Measurements from ENCODE around the gene CTLA4.
"Not testable (repeated sequence)": the region's sequence is repeated elsewhere in the genome, so short reads cannot be mapped to it uniquely, and the experiment has no call there.

CTLA4 gene

DNA sequence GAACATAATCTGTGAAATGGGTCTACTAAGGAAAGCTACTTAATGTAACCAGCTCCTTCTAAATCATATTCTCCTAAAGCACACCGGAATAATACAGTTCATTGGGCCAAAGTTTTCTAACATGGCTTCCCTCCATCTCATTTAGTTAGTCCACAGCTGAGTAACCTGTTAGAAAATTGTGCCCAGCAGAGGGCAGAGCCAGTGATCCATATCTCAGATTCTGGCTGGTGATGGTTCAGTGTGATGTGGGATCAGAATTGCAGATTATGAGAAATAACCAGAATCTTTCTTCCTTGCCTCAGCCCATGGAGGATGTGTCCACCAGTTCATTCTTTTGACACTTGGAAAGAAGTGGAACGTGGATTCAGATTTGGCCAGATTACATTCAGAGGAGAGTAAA lies 9.4 kb upstream of the CTLA4 start:
- no peak for DNase-seq (ENCODE audit: low read depth)

DNA sequence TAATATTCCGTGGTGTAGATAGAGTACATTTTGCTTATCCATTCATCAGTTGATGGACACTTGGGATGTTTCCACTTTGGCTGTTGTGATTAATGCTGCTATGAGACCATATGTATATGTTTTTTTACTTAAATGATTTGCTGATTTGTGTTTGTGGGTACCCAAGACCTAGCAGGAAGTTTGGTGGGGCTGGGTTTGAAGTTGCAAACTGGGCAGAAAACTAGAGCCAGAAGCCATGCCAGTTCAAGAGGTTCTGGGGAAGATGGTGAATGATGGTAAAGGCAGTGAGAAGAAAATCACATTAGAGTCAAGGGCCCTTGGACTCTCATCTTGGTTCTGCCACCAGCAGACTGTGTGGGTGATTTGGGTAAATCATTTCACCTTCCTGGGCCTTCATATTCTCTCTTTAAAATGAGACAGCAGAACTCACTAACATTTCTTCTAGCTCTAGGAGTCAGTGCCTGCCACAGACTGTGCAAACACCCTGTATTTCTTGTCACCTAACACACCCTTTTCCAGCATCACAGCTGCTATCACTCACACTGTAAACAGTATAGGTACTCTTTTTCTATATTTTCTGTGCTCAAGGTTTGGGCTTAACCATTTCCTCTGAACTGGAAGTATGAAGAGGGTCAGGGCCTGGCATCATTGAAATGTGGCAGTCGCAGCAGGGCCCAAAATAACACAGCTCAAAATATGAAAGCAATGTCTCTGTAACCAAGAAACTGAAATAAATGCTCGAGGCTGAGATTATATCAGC lies 8.4 kb upstream of the CTLA4 start:
- DNase-seq (ENCODE audit: low read depth), result no peak

DNA sequence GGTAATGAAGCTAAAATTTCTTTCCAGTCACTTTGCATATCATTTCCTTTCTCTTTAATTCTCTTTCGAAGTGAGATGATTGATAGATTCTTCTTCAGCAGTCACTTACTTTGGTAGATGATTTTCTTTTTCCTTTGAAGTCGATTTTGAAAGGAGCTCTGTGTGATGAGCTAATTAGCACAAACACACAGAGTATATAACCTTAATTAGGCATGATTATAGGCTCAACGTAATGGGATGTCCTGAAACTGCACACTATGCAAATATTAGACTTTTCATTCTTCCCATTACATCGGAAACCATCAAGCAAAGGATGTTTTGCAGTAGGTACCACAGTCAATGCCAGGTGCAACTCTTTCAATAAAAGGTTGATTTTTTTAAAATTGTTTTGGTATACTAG lies 6.4 kb upstream of the CTLA4 start:
- no peak for DNase-seq (ENCODE audit: low read depth)

DNA sequence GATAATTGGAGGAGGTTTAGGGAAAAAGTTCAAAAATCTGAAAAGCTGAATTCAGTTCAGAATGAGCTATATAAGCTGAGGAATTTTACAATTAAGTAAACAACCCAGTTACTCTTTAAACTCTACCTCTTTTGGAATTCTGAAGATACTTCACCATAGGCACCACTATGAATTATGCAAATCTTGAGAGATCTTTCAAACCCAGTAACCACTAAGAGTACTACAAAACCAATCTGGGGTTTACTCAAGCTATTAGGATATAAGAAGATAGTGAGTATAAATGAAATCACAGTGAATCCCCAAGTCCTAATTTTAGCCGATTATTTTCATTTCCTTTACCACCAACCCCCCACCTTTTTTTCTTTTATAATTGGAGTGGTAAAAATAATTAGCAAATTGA lies 6.0 kb upstream of the CTLA4 start:
- DNase-seq (ENCODE audit: low read depth), result no peak

DNA sequence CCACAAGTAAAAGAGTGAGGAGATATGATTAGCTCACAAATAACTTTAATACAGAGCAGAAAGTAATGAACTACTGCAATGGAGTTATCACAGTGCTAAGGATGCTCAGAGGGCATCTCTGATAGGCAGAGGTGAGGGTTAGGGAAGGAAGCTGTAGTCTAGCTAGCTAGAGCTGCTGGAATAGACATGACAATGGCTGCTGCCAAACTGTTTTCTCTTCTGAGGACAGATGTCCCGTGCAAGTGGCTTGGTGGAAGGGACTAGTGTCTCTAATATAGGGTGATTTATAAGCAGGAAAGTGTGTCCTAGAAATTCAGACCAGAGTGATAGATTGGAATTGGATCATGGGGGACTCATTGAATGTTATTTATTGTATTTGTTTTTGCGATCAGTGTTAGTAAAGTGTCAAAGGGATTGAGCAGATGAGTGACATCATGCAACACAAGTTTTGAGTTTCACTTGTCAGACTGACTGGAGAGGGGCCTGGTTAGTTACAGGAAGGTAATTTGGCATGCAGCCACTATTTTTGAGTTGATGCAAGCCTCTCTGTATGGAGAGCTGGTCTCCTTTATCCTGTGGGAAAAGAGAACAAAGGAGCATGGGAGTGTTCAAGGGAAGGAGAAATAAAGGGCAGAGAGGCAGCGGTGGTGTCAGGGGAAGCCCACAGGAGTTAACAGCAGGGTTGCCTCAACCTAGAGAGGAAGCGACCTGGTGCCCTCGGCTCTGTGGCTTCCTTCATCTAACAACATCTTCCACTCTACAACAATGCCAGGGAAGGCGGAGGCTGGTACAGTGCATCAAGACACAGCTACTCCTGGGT lies 1.9 kb downstream of the CTLA4 start:
- DNase-seq (ENCODE audit: low read depth), result no peak

DNA sequence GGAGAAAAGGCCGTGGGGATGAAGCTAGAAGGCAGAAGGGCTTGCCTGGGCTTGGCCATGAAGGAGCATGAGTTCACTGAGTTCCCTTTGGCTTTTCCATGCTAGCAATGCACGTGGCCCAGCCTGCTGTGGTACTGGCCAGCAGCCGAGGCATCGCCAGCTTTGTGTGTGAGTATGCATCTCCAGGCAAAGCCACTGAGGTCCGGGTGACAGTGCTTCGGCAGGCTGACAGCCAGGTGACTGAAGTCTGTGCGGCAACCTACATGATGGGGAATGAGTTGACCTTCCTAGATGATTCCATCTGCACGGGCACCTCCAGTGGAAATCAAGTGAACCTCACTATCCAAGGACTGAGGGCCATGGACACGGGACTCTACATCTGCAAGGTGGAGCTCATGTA lies 2.9 kb downstream of the CTLA4 start:
- DNase-seq (ENCODE audit: low read depth), result no peak

DNA sequence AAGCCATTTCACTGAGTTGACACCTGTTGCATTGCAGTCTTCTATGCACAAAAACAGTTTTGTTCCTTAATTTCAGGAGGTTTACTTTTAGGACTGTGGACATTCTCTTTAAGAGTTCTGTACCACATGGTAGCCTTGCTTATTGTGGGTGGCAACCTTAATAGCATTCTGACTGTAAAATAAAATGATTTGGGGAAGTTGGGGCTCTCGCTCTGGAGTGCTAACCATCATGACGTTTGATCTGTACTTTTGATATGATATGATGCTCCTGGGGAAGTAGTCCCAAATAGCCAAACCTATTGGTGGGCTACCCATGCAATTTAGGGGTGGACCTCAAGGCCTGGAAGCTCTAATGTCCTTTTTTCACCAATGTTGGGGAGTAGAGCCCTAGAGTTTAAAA lies 3.4 kb downstream of the CTLA4 start:
- no peak for DNase-seq (ENCODE audit: low read depth)

DNA sequence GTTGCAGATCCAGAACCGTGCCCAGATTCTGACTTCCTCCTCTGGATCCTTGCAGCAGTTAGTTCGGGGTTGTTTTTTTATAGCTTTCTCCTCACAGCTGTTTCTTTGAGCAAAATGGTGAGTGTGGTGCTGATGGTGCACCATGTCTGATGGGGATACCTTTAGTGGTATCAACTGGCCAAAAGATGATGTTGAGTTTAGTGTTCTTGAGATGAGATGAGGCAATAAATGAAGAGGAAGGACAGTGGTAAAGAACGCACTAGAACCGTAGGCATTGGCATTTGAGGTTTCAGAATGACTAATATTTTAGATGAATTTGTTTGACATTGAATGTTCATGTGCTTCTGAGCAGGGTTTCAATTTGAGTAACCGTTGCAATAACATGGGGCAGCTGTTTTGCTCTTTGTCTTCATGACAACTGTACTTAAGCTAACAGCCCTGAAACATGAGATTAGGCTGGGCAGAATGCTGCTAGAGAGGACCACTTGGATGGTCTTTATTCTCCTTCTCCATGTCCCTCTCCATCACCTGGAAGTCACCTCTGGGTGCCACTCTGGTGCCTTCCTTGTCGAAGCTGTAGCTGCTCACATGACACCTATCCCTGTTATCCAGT lies 3.9 kb downstream of the CTLA4 start:
- DNase-seq (ENCODE audit: low read depth), result no peak

DNA sequence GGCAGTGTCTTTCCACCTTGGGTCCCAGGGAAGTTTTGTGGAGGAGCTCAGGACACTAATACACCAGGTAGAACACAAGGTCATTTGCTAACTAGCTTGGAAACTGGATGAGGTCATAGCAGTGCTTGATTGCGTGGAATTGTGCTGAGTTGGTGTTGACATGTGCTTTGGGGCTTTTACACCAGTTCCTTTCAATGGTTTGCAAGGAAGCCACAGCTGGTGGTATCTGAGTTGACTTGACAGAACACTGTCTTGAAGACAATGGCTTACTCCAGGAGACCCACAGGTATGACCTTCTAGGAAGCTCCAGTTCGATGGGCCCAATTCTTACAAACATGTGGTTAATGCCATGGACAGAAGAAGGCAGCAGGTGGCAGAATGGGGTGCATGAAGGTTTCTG lies 5.9 kb downstream of the CTLA4 start:
- DNase-seq (ENCODE audit: low read depth), result no peak

DNA sequence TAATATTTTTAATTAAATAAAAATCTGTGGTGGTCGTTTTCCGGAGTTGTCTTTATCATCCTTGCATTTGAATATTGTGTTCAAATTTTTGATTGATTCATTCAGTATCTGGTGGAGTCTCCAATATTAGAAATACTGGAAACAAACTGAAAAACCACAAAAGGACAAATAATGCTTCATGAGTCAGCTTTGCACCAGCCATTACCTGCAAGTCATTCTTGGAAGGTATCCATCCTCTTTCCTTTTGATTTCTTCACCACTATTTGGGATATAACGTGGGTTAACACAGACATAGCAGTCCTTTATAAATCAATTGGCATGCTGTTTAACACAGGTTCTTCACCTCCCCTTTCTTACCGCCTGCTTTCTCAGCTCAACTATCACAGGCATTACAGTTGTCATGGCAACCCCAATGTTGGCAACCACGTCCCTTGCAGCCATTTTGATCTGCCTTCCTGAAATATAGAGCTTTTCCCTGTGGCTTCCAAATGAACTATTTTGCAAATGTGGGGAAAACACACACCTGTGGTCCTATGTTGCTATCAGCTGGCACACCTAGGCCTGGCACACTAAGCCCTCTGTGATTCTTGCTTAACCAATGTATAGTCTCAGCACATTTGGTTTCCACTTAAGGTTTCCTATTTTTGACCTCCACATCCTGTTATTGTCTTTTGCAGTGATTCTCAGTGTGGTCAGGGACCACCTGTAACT lies 6.5 kb downstream of the CTLA4 start:
- DNase-seq (ENCODE audit: low read depth), result no peak

DNA sequence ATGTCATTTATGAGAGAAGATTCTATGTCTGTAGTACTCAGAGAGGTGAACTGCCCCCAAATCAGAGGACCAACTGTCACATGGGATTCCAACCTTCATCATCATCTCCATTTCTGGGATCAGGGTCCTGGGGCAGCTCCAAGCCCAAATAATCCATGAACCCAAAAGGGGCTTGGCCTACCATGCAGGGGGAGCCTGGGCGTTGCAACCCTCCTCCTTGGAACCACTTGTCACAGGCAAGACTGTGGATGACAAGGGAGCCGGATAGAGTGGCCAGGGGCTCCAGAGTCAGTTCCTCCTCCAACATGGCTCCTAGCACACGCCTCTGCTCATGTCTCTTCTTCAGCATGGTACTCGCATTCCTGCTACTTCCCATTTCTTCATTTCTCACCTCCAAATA lies 7.9 kb downstream of the CTLA4 start:
- no peak for DNase-seq (ENCODE audit: low read depth)

DNA sequence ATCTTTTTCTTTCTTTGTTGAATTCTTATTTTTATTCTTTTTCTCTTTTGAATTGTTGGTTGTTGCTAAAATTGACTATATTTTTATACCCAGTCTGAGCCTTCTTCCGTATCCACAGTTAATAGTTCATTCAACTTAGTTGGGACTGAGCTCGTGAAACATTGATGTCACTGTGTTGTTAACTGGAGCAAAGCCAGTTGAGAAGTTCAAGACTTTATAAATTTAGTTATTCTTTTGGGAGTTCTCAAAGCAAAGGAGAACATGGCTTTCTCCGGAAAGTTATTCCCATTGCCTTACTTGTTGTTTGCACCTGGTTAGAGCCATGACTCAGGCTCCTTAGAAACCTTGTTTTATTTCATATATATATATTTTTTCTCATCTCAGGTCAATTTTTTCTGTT lies 8.8 kb downstream of the CTLA4 start:
- DNase-seq (ENCODE audit: low read depth), result no peak

DNA sequence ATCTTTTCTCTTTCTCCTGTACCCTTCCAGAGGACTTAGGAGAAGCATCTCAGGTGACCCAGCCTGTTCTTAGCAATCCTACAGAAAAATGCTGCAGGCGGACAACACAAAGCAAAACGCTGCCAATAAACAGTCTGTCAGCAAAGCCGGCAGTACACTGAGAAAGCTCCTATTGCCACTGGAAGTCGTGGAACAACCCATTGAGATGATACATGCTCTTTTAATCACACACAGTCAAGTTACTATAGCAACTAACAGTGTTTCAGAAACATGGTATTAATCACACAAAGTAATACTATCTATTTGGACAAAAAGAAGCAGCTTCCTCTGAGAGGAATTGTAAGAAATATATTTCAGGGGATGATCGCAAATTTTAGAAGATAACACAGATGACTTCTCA lies 10.5 kb downstream of the CTLA4 start:
- DNase-seq (ENCODE audit: low read depth), result no peak

DNA sequence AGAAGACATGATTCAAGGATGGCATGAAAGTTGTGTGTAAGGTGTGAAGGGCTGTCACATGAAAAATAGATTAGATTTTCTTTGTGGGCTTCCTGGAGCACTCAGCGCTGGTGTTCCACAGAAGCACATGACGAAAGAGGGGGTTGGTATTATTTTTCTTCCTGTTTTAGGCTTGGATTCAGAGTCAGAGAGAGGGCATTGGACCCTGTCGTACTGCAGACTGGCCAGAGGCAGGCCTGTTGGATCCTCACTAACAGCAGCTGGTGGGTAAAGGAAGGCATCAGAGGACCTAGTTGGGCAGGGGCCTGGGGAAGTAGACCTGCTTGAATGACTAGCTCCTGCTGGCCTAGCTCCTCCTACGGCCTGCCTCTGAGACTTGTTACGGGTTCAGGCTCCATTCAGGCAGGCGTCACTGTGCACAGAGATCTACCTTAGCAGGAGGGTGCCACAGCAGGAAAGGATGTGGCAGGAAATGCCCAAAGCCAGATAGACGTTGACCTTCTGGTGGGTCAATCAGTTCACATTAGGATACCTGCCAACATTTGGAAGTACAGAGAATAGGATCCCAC lies 13.1 kb downstream of the CTLA4 start:
- DNase-seq (ENCODE audit: low read depth), result no peak

DNA sequence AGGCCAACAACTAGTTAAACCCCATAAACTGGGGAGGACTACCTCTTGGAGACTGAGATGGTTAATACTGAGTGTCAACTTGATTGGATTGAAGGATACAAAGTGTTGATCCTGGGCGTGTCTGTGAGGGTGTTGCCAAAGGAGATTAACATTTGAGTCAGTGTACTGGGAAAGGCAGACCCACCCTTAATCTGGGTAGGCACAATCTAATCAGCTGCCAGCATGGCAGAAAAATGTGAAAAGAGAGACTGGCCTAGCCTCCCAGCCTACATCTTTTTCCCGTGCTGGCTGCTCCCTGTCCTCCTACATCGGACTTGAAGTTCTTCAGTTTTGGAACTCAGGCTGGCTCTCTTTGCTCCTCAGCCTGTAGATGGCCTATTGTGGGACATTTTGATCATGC lies 13.6 kb downstream of the CTLA4 start:
- not testable (repeated sequence) for DNase-seq (ENCODE audit: low read depth)

DNA sequence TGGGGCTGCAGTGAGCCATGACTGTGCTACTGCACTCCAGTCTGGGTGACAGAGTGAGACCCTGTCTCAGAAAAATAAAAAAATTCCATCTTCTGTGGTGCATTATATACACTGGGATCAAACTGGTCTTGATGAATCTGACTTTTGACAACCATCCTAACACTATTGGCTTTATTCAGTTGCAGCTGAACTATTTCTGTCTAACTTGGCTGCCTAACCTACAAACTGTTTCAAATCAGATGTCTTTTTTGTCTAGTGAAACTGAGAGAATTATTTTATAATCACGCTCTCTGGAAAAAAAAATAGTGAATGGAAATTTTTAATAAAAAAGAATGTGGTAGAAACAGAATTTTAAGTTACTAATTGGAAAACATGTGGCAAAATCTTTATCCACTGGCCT lies 15.0 kb downstream of the CTLA4 start:
- no peak for DNase-seq (ENCODE audit: low read depth)

DNA sequence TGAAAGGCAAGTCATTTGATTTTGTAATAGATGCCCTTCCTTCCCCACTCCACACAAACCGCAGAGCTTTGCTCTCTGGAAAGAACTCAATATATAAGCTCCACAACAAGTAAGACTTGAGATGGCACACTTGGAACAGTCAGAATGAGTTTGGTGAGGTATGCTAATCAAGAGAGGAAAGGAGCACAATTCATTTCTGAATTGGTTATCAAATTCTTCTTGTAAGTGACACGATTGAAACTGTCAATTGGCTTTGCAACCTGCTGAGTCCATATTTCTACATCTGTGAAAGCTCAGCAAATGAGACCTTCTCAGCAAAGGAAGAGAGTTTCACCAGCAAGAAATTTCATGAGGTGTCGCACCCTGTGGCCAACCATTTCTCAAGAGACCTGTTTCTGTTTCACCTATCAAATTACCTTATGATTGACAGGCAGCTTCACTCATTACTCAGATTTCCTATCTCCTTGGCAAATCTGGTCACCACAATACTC lies 19.1 kb downstream of the CTLA4 start:
- no peak for DNase-seq (ENCODE audit: low read depth)

DNA sequence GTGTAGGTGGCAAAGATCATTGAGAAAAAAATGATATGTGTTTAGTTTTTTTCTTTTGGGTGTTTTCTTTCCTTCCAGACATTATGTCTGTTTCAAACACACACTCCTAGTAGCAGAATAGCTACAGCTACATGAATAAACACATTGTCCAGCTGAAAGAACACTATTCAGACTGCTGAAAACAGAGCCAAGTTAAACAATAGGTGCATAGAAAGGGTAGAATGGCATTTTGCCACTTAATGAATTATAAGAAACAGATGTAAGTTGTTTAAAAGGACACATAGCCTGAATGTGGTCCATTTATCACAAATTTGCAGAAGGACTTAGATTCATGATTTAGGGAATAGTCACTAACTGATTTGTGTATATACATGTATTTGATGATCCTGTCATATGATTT lies 20.1 kb downstream of the CTLA4 start:
- DNase-seq (ENCODE audit: low read depth), result no peak

DNA sequence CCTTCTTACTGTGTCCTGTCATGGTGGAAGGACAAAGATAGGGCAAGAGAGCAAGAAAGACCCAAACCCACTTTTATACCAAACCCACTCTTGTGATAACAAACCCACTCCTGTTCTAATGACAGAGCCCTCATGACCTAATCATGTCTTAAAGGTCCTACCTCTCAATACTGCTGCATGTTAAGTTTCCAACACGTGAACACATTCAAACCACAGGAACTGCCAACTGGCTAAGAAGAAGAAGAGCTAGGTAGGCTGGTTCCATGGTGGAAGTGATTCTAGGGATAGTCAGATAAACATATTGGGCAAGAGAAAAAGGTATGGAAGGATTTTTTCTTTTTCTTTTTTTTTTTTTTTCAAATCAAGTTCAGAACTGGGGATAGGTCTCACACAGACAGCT lies 22.0 kb downstream of the CTLA4 start:
- DNase-seq (ENCODE audit: low read depth), result no peak

DNA sequence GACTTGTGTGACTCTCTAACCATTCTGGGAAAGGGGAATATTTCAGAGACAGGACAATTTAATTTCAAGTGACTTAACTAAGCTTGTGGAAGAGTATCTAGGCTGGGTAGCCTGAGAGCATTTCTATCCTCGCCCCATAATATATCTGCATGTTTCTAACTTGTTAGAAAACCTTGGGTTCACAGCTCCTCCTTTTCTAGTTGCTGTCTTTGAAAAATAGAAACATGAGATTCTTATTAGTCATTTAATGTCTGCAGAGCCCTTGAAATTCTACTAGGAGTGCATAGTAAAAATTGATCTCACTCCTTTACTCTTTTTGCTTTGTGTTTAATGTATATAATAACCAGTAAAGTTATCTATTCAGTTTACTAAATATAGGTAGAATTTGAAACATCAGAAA lies 22.4 kb downstream of the CTLA4 start:
- DNase-seq (ENCODE audit: low read depth), result no peak

DNA sequence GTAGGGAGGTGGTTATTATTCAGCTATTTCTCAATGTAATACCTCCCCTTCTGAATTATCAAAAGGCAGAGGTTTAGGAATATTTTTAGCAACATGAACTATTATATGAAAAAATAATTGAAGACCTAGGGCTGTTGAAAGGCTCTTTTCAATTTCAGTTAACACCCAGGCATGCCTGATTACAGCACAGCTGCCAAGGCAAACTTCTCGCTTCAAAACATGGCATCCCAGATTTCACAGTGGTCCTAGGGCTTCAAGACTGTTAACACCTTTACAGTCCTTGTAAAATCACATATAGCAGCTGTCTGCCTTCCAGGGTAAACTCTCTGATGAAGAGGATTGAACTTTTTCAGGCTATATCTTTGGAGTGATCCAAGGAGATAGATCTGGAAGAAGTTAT lies 23.2 kb downstream of the CTLA4 start:
- DNase-seq (ENCODE audit: low read depth), result no peak

DNA sequence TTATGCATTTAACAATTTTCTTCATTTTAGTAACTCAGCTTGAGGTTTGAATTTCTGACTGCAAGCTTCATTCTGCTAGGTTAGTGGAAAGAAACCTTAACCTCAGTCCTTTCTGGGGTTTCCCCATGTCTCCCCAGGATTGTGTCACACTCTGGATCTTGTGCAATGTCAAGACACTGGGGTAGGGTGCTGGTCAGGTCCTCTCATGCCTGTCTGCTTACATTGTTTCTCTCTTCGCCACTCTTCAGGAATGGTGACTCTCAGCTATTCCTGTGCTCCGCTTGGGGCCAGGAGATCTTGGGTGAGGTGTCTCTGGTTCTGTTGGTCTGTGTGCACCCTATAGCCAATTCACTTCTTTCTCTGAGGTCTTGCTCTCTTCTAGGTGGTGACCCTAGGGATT lies 23.9 kb downstream of the CTLA4 start:
- no peak for DNase-seq (ENCODE audit: low read depth)
